Measurements from ENCODE around the gene GNG13.
A peak's percentile ranks its signal among the peaks of the same experiment; 100 is the strongest.

The GNG13 gene

DNA sequence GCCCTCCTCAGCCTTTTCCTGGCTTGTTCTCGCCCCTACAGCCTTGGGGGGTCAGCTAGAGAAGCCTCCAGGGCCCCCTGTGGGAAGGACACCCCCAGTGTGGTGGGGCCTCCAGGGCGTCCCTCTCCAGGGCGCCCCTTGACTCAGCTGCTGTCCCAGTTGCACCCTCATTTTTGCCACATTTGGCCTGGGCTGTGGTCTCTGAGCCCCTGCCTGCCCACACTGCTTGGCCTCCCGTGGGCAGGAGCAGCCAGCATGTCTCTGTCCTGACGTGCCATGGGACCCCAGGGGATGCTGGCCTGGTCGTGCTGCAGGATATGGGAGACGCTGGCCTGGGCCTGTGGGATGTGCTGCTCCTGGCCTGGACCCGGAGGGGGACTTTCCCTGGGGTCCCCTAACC, 7.1 kb downstream of the GNG13 start:
- DNase-seq = no peak

DNA sequence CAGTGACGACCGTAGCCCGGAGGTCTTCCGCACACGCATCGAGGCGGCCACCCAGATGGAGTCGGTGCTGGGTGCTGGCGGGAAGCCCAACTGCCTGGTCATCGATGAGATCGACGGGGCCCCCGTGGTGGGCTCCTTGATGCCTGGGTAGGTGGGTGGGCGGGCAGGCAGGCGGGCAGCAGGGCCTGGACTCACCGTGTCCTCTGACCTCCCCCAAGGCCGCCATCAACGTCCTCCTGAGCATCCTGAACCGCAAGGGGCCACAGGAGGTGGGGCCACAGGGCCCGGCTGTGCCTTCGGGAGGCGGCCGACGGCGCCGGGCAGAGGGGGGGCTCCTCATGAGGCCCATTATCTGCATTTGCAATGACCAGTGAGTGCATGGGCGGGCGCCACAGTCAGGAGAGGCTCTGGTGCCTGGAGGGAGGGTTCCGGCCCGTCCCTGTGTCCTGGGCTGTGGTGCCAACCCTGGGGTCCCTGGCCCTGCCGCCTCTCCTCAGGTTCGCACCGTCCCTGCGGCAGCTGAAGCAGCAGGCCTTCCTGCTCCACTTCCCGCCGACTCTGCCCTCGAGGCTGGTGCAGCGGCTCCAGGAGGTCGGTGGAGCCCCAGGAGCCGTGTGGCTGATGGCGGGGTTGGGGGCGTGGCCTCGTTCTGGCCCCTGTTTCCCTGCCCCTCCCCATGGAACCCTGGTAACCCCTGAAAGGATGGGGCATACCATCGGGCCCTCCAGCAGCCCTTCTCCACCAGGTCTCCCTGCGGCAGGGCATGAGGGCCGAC, 8.1 kb downstream of the GNG13 start:
- DNase-seq = no peak

DNA sequence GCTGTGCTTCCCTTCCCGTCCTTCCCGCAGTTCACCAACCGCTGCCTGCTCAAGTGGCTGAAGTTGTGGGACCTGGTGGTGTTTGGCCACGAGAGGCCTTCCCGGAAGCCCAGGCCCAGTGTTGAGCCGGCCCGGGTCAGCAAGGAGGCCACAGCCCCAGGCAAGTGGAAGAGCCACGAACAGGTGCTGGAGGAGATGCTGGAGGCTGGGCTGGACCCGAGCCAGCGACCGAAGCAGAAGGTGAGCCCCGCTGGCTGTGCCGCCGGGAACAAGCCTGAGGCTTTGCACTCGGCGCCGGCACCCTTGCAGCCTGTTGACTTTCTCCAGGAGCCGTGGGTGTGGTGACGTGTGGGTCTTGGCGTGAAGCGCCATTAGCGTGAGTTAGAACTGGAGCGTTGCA, 9.4 kb downstream of the GNG13 start:
- no peak for DNase-seq

DNA sequence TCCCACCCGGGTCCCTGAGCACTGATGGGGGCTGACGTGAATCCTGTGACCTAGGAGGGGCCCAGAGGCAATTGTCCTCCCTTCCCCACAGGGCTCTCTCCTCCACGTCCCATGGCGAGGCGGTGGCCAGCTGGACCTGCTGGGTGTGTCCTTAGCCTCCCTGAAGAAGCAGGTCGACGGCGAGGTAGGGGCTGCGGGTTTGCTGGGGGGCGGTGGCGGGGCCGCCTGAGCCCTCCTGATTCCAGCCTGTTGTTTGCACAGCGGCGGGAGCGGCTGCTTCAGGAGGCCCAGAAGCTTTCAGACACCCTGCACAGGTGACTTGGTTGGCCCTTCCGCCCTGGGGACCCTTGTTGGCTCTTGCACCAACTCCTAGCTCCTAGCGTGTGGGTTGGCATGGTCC, 10.4 kb downstream of the GNG13 start:
- DNase-seq = no peak

DNA sequence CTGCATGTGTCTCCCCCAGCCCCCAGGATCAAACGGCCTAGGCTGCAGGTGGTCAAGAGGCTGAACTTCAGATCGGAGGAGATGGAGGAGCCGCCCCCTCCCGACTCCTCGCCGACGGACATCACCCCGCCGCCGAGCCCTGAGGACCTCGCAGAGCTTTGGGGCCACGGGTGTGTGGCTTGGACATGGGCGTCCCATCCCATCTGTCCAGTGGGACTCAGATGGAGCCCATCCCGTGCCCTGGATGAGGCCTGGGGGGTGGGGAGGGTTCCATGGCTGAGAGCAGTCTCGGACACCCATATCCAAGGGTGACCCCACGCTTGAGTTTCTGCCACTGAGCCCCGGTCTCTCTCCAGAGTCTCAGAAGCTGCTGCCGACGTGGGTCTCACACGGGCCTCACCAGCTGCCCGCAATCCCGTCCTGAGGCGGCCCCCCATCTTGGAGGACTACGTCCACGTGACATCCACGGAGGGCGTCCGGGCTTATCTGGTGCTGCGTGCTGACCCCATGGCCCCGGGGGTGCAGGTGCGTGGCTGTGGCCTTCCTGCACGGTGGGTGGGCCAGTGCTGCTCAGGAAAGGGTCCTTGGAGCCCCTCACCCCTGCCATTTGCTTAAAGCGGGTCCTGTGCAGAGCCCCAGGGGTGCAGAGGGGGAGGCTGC, 11.2 kb downstream of the GNG13 start:
- no peak for DNase-seq

DNA sequence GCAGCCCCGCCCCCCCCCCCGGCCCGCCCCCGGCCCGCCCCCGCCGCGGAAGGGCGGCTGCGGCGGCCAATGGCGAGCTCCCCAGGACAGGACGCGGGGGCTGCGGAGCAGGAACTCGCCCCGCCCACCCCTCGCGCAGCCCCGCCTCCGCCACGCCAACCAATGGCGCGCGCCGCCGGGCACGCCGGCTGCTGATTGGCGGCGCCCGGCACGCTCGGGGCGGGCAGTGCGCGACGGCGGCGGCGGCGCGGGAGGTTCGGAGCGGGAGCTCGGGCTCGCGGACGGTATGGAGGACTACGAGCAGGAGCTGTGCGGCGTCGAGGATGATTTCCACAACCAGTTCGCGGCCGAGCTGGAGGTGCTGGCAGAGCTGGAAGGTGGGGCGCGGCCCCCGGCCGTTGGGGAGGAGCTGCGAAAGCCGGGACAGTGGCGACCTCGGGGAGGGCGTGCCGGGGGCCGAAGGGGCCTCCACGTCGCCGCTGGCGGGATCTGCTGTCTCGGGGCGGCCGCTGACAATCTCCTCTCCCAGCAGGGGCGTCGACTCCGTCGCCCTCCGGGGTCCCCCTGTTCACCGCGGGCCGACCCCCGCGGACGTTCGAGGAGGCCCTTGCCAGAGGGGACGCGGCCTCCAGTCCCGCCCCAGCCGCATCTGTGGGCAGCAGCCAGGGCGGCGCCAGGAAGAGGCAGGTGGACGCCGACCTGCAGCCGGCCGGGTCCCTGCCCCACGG, 12.0 kb downstream of the GNG13 start, which contains the start of gene CHTF18:
TSS of gene CHTF18 (plus strand) at position 222 of the 728 bp plus-strand sequence. CDS start at position 287, 65 bp downstream.
- peak; percentile 92 for DNase-seq

DNA sequence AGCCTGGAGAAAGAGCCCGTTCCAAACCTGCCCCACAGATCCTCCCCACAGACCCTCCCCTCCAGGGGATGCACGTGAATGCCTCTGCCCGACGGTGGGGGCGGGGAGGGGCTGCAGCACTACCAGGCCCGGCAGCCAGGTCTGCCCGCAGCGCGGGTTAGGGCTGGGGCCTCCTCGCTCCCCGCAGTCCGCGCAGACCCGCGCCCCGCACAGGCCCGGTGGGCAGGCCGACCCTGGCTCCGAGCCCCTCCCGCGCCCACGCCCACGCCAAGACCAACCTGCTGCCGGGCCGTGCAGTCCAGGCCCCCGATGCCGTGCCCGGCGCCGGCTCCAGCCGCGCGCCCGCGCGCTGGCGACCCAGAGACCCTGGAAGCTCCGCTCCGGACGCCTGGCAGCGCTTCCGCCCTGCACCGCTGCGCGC, 12.5 kb downstream of the GNG13 start, which contains the start of gene RPUSD1:
TSS of gene RPUSD1 (minus strand) at position 404 of the 421 bp plus-strand sequence. CDS start 644 bp downstream, outside the sequence.
- DNase-seq = no peak

DNA sequence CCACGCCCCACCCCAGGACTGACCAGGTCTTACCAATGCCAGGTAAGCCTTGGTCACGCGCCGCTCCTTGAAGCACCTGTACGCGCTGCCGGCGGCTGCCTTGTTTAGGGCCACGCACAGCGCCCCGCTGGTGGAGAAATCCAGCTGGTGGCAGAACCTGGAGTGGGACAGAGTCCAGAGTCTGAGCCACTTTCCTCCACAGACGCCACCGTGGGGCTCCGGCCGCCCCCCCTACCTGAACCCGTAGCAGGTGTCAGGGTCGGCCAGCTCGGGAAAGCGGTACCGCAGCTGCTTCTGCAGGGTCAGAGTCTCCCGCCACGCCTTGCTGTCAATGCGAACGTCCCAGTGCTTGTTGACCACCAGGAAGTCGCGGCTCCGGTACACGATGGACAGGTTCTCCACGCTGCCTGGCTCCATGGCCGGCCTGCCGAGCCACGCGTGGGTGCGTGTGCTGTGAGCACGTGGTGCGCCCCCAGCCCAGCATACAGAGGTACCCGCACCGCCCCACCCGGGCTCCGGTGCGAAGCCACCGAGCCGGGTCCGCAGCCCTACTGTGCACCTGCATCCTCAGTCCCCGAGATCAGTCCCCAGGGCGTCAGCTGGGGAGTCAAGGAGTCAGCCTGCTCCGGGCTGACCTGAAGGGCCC, 13.1 kb downstream of the GNG13 start:
- DNase-seq = no peak

DNA sequence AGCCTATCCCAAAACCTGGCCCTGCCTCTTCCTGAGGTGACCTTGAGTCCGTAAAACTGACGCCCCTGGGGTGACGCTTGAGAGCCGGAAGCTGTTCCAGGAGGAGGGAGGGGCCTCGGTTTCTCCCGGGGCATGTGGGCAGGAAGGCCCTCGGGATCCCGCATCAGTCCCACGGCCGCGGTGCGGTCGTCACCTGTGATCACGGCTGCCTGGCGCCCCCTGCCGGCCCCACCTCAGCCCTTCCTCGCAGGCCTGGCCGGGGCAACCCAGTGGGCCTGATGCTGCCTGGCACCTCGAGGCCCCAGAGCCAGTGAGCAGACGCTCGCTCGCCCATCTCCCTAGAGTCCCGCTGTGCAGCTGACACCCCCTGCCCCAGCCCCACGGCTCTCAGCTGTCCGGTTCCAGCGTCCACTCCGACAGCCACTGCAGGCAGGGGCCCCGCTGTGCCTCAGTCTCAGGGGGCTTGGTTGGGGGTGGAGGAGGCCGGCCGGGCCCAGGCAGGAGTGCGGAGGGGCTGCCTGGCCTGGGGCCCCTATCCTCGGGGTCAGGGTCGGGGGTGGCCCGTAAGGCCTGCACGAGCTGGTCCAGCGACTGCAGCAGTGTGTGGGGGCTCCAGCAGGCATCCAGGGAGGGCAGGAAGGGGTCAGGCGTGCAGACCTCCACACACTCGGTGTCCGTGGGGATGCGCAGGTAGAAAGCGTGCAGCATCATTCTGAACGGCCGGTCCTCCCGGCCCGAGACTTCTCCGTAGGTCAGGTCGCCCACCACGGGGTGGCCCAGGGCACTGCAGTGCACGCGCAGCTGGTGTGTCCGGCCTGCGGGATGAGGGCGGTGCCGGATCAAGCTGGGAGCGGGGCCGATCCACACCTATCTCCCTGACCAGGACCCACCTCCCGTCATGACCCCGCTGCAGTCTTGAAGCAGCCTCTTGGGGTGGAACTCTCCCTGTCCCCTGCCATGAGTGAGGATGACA, 14.7 kb downstream of the GNG13 start:
- peak; percentile 21 for DNase-seq

DNA sequence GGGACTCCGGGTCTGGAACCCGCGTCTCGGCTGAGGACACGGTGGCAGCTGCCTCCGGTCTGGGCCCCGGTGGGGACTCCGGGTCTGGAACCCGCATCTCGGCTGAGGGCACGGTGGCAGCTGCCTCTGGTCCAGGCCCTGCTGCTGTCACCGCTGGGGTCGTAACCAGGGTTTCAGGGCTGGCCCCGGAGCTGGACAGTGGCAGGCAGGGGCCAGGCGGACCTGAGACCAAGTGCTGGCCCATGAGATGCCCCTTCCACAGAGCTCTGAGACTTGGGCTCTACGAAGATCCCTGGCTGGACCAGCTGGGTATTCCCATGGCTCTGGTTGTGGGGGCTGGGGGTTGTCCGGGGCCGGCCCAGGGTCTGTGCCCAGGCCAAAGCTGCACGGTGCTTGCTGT, 16.1 kb downstream of the GNG13 start:
- no peak for DNase-seq

DNA sequence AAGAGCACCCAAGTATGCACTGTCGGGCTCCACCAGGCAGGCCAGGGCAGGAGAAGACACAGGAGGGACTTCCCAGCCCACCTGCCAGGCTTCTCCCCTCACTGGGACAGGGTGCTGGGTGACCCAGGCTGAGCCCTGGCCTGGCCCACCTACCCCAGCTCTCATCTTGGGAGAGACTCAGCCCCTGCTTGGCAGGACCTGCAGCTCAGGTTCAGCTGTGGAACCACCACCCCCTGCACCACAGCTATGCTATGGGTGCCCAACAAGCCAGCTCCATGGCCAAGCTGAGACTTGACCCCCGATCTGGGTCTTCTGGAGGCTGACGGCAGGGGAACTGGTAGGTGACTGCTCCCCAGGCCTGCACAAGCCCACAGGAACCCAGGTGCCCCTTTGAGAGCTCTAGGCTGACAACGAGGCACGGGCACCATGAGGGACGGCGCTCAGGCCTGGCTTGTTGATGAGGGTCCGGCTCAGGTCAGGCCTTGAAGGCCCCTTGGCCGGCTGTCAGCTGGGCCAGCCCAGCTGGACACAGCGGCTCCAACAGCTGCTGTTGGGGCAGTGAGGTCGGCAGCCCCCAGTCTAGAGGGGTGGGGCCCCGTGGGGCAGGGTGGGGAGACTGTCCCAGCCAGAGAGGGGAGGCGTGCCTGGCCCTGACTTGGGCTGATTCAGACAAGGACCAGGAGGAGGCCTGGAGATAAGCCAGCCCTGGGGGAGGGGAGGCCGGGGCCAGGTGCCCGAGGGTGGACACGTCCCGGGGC, 17.0 kb downstream of the GNG13 start:
- no peak for DNase-seq

DNA sequence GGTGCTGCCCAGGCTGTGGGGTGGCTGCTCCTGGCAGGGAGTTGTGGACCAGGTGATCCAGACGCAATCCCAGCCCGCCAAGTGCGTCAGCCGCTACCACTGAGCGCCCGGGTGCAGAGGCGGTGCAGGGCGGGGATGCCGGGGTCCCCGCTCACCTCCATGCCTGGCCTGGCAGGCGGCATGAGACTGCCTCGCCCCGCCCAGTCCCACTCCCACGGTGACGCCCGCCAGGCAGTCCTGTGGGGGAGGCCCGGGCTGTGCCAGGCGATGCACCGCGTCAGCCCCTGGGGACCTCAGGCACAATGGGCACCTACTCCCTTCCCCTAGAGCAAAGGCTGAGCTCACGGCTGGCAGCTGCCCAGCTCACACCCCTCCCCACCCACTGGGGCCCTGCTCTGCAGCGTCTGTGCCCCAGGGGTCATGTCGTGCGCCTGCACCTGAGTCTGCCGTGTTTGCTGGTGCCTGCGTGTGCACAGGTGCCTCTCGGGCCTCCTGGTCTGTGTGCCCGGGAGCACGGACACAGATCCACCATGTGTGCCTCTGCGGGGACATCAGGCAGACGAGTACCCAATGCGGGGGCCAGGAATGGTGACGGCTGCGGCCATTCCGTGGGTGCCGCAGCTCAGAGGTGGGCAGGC, 17.6 kb downstream of the GNG13 start:
- DNase-seq = no peak

DNA sequence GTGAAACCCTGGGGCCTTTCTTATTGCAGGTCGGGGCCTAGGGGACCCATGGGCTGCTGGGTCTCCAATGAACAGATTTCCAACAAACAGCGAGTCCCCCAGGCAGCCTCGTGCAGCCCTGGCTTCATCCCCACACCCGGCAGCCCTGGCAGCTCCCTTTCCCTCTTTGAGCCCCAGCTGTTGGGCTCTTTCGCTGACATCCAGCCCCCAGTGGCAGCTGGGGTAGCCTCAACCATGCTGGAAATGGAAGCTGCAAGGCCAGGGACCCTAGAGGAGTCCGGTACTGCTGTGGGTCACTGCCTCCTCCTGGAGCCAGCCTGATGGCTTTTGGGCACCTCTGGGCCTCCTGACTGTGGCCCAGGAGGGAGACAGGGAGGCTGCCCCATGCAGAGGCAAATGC, 18.3 kb downstream of the GNG13 start:
- no peak for DNase-seq

DNA sequence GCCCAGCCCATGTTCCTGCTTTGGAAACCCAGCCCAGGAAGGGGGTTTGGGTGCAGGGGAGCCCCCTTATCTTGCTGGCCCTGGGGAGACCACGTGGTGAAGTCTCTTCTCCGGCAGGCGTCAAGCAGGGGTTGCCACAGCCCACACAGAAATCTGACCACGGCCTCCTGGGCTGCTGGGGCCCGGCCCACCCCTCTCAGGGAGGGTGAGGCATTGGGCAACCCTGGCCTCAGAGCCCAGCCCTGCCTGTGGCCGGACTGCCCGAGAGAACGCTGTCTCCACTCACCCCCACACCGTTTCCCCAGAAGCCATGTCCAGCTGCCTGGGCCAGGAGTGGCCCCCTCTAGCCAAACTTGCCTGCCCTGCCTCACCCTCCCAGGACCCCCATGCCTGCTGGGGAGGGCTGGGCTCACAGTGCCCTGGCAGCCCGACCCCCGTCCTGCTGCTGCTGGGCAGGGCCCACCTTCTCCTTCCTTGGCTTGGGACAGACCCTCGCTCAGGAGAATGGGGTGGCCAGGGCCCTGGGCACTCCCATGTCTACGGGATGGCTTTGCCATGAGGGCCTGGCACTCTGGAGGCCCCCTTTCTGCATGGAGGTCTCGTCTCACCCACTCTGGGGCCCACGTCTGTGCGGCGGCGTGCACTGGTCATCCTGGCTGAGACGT, 19.1 kb downstream of the GNG13 start:
- DNase-seq = no peak

DNA sequence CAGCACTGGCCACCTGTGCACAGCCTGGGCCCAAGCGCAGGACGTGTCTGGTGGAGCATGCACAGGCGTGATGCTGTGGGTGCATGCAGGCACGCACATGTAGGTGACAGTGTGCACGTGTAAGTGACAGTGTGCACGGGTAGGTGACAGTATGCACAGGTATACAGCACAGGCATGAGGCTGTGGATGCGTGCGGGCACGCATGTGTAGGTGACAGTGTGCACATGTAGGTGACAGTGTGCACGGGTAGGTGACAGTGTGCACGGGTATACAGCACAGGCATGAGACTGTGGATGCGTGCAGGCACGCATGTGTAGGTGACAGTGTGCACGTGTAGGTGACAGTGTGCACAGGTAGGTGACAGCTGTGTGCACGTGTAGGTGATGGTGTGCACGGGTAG, 20.2 kb downstream of the GNG13 start:
- no peak for DNase-seq

DNA sequence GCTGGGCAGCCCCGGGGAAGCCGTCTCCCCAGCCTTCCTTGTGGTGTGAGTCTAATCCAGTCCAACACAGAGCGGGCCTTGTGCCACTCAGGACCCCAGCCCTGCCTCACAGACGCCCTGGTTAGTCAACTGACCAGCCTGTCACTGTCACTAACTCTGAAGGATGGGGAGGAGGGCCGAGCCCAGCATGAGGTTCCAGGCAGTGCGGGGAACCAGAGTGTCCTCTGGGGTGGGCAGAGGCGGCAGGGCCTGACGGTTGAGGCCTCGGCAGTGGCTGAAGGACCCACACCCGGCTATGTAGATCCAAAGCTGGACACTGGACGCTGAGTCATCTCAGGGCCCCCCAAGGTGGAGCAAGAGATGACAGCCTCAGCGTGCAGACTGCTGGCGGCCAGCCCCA, 21.0 kb downstream of the GNG13 start:
- DNase-seq = no peak

DNA sequence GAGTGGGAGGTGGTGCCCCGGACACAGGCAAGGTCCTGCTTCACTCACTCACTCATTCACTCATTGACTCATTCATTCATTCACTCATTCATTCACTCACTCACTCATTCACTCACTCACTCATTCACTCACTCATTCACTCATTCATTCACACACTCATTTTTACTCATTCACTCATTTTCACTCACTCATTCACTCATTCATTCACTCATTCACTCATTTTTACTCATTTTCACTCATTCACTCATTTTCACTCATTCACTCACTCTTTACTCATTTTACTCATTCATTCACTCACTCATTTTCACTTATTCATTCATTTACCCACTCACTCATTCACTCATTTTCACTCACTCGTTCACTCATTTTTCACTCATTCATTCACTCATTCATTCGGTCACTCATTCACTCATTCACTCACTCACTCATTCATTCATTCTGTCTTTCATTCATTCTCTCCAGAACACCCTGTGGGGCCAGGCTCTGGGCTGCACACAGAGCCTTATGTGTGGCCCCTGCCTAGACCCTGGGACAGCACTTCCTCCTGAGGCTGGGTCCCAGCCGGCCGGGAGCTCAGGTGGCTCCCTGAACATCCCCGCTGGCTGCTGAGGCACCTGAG, 21.5 kb downstream of the GNG13 start:
- DNase-seq = no peak

DNA sequence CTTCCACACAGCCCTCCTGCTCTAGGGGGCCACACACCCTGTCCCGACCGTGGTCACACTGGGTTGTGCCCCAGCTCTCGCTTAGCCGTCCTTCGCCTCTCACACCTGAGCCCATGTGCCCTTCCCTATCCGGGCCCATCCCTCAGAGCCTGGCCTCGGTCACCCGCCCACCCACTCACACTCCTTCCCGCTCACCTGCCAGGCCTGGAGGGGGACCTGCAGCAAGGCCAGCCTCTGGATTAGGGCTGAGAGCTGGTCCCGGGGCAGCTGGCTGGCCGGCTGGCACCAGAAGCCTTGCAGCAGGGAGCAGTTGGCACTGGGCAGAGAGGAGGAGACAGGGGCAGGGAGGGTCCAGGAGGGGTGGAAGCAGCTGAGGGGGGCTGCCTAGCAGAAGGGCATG, 22.1 kb downstream of the GNG13 start:
- no peak for DNase-seq

DNA sequence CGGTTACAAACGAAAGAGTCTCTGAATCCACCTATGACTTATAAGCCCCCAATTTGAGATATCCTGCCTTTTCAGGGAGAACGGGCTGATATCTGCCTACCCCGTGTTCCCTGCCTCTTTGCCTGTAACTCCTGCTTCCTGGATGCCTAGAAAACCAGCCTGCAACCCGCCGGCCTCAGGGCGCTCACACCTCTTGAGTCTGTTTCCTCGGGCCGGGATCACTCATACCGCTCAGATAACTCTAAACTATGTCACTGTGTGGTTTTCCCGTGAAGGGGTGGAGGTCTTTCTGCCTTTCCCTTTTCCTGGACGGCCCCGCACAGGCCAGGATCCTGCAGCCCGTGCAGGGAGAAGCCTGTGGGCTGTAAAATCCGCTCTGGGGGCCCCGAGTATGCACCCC, 22.7 kb downstream of the GNG13 start:
- no peak for DNase-seq

DNA sequence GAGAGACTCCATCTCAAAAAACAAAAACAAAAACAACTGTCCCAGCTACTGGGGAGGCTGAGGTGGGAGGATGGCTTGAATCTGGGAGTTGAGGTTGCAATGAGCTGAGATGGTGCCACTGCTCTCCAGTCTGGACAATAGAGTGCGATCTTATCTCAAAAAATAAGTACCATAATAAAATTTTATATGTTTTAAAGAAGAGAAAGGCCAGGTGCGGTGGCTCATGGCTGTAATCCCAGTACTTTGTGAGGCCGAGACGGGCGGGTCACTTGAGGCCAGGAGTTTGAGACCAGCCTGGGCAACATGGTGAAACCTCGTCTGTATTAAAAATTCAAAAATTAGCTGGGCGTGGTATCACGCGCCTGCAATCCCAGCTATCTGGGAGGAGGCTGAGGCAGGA, 23.7 kb downstream of the GNG13 start:
- DNase-seq = no peak
